Hepatocyte (in vitro differentiated cells): ENCODE data around the gene NME7. TPM values are rescaled to one million over a fixed set of nuclear protein-coding genes. Genes with fewer than 3 reads are reported as not detected.

Experiments used
- DNase-seq: peaks from one replicate; pipeline ENCODE4 v3.0.0-alpha.2; 2016; ENCODE audit warnings: low spot score
- H2AFZ ChIP-seq: fragments of 200-600 bp; sonication (generic); 2 replicates; pipeline ENCODE4 v1.6.0; 2016; ENCODE audit warnings: antibody characterized with exemption, mild to moderate bottlenecking
- H3K27ac ChIP-seq: fragments of 200-600 bp; sonication (generic); 2 replicates; pipeline ENCODE4 v1.5.1; 2016; ENCODE audit warnings: mild to moderate bottlenecking
- H3K27me3 ChIP-seq: fragments of 200-600 bp; sonication (generic); 2 replicates; pipeline ENCODE4 v1.6.1; 2016
- H3K36me3 ChIP-seq: fragments of 200-600 bp; sonication (generic); replicated peaks from 2 replicates; pipeline ENCODE4 v1.5.1; 2016; ENCODE audit warnings: low read depth; ENCODE audit not compliant: insufficient read depth
- H3K4me1 ChIP-seq: fragments of 200-600 bp; sonication (generic); 2 replicates; pipeline ENCODE4 v1.5.1; 2016; ENCODE audit warnings: mild to moderate bottlenecking, moderate library complexity; ENCODE audit not compliant: insufficient read depth
- H3K4me2 ChIP-seq: fragments of 200-600 bp; sonication (generic); 2 replicates; pipeline ENCODE4 v1.6.0; 2016
- H3K4me3 ChIP-seq: fragments of 200-600 bp; sonication (generic); 2 replicates; pipeline ENCODE4 v1.5.1; 2016; ENCODE audit warnings: mild to moderate bottlenecking
- H3K79me2 ChIP-seq: fragments of 200-600 bp; sonication (generic); 2 replicates; pipeline ENCODE4 v1.6.0; 2017; ENCODE audit warnings: mild to moderate bottlenecking
- H3K9me2 ChIP-seq: fragments of 200-600 bp; sonication (generic); replicated peaks from 2 replicates; pipeline ENCODE4 v1.6.0; 2017; ENCODE audit warnings: mild to moderate bottlenecking; ENCODE audit not compliant: insufficient read depth
- H3K9me3 ChIP-seq: fragments of 200-600 bp; sonication (generic); 2 replicates; pipeline ENCODE4 v1.5.1; 2016; ENCODE audit warnings: low read depth, mild to moderate bottlenecking
- H4K20me1 ChIP-seq: fragments of 200-600 bp; sonication (generic); 2 replicates; pipeline ENCODE4 v1.6.0; 2016; ENCODE audit warnings: mild to moderate bottlenecking; ENCODE audit not compliant: insufficient read depth, poor library complexity, severe bottlenecking
- CTCF ChIP-seq: fragments of 200-600 bp; sonication (generic); IDR thresholded peaks from 2 replicates; pipeline ENCODE4 v1.5.1; 2016; ENCODE audit warnings: antibody characterized with exemption, mild to moderate bottlenecking; ENCODE audit not compliant: poor library complexity
- EZH2 ChIP-seq: fragments of 200-600 bp; sonication (generic); IDR thresholded peaks from 2 replicates; pipeline ENCODE4 v1.6.1; 2016; ENCODE audit warnings: antibody characterized with exemption, mild to moderate bottlenecking, borderline replicate concordance
- EZH2phosphoT487 ChIP-seq: fragments of 200-600 bp; sonication (generic); IDR thresholded peaks from one replicate; pipeline ENCODE4 v1.6.1; 2018; ENCODE audit warnings: antibody characterized with exemption, mild to moderate bottlenecking, low read depth, moderate library complexity; ENCODE audit not compliant: unreplicated experiment, severe bottlenecking
- WGBS: methylation state at CpG from one replicate; pipeline ENCODE4 v1.1.6; 2016; ENCODE audit warnings: low lambda C conversion rate; ENCODE audit errors: missing lambda C conversion rate; 5-methylcytosine and 5-hydroxymethylcytosine counted together
- polyA plus RNA-seq: library from polyadenylated mRNA; unstranded; fragments of >200 nt; fragmentation: Nextera tagmentation; extraction: Ambion mirVana; gene quantifications from 2 replicates; pipeline ENCODE4 v1.2.1, GENCODE V29; 2016
- total RNA-seq: library from RNA; depleted of rRNA; stranded (reverse); fragments of >200 nt; gene quantifications from 2 replicates; pipeline ENCODE4 v1.2.3, GENCODE V29; 2014

NME7 gene
- total and polyA plus RNA-seq, 2 experiments from 2014 or later = 13.7 to 76.5 TPM

- no peak overlapping the region for H3K4me2 ChIP-seq
- H3K4me1 ChIP-seq = no peaks in the 10 kb centered on the region
- no peaks in the 10 kb centered on the region for H3K9me2 ChIP-seq
- H3K4me3 ChIP-seq = no peak overlapping the region
- H2AFZ ChIP-seq = no peak overlapping the region
- TF ChIP-seq EZH2 (no peak), EZH2phosphoT487 (no peak), CTCF (no peak)
- no peaks in the 10 kb centered on the region for H3K9me3 ChIP-seq
- H3K27me3 ChIP-seq = no peaks in the 10 kb centered on the region
- no peak for DNase-seq
- peaks cover 4% of the 10 kb centered on the region for H3K36me3 ChIP-seq
- WGBS = 98% methylated on average over 2 of the region's 2 CpGs
- no peak overlapping the region for H3K27ac ChIP-seq
- H3K79me2 ChIP-seq = peaks cover 30% of the 10 kb centered on the region
- no peaks in the 10 kb centered on the region for H4K20me1 ChIP-seq
Observed at GRCh38 chr1:169330927-169331326, 36.7 kb downstream of the NME7 start.

GRCh38 chr1:169329383-169329782, 38.2 kb downstream of the NME7 start:
- Histone ChIP-seq H3K4me3 (no peak overlapping the region), H3K79me2 (peaks cover 30% of the 10 kb centered on the region), H3K9me3 (no peaks in the 10 kb centered on the region), H3K9me2 (no peaks in the 10 kb centered on the region), H3K36me3 (peaks cover 4% of the 10 kb centered on the region), H4K20me1 (no peaks in the 10 kb centered on the region), H3K27ac (no peak overlapping the region), H2AFZ (no peak overlapping the region), H3K4me1 (no peaks in the 10 kb centered on the region), H3K27me3 (no peaks in the 10 kb centered on the region), H3K4me2 (no peak overlapping the region)
- 97% methylated on average over 1 of the region's 1 CpG for WGBS
- no peak for TF ChIP-seq EZH2phosphoT487
- DNase-seq = no peak

- H3K4me3 ChIP-seq = no peak overlapping the region
- no peaks in the 10 kb centered on the region for H3K27me3 ChIP-seq
- H4K20me1 ChIP-seq = no peaks in the 10 kb centered on the region
- TF ChIP-seq EZH2phosphoT487 = no peak
- no peak for TF ChIP-seq EZH2
- TF ChIP-seq CTCF = no peak
- no peak overlapping the region for H3K27ac ChIP-seq
- no peak overlapping the region for H3K4me2 ChIP-seq
- H3K9me2 ChIP-seq = no peaks in the 10 kb centered on the region
- peaks cover 4% of the 10 kb centered on the region for H3K36me3 ChIP-seq
- H2AFZ ChIP-seq = no peak overlapping the region
- no peaks in the 10 kb centered on the region for H3K9me3 ChIP-seq
- DNase-seq = no peak
- 85% methylated on average over 2 of the region's 2 CpGs for whole genome bisulfite sequencing
- peaks cover 30% of the 10 kb centered on the region for H3K79me2 ChIP-seq
- H3K4me1 ChIP-seq = no peaks in the 10 kb centered on the region
Observed at GRCh38 chr1:169327875-169328274, 39.7 kb downstream of the NME7 start.

GRCh38 chr1:169326956-169327268, 40.7 kb downstream of the NME7 start:
- Histone ChIP-seq H3K4me1 (no peaks in the 10 kb centered on the region), H3K4me2 (no peak overlapping the region), H3K4me3 (no peak overlapping the region), H3K36me3 (peaks cover 2% of the 10 kb centered on the region), H4K20me1 (no peaks in the 10 kb centered on the region), H2AFZ (no peak overlapping the region), H3K9me2 (no peaks in the 10 kb centered on the region), H3K9me3 (no peaks in the 10 kb centered on the region), H3K27ac (no peak overlapping the region), H3K27me3 (no peaks in the 10 kb centered on the region), H3K79me2 (peaks cover 28% of the 10 kb centered on the region)
- no peak for DNase-seq
- TF ChIP-seq EZH2phosphoT487 = no peak
- no peak for TF ChIP-seq EZH2
- no peak for TF ChIP-seq CTCF
